ENCODE measurements around the gene DSE.

- TF ChIP-seq EZH2 (IDR thresholded peaks at IDR 0.05; ENCODE audit: low read length, unreplicated experiment) (no peak), CTCF (conservative IDR thresholded peaks at IDR 0.05; ENCODE audit: low read depth, low read length) (no peak)
These were observed 74.4 kb downstream of the DSE start for GRCh38 chr6:116445102-116445501.

Data from PC-3 (cell line).